ENCODE measurements around the gene HCN4. TPM values are rescaled to one million over a fixed set of nuclear protein-coding genes. Genes with fewer than 3 reads are reported as not detected.

Gene HCN4
- total RNA-seq, 2 experiments from 2014 or later: not detected

DNA sequence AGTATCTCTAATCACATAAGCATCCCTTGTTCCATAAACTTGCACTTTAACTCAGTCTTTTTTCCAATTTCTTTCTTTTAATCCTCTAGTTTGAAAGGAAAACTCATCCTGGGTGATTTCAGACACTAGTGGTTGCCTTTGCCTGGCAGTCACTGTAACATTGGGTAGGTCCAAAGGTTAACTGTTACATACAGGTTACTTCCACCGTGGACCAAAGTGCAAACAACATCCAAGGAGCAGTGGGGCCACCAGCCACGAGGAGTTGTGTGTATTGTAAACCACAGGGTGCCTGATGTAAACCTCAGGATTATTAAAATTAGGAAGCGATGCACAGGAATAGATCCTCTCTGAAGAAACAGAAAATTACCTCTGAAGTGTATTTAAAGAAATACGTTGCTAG lies 75.0 kb downstream of the HCN4 start:
- DNase-seq (no peak), ATAC-seq (ENCODE audit: poor library complexity) (no peak)
- H3K4me3 ChIP-seq (ENCODE audit: low read length): no peak overlapping the region
- ChIA-PET CTCF (no interaction called here), POLR2A (no interaction called here)
- no peak for TF ChIP-seq CTCF (IDR thresholded peaks at IDR 0.05)
- H3K4me3 Mint-ChIP-seq: no peak overlapping the region
- H3K36me3 Mint-ChIP-seq (ENCODE audit: low read depth): peaks cover 20% of the 10 kb centered on the region
- H3K27ac Mint-ChIP-seq: no peak overlapping the region
- no peaks in the 10 kb centered on the region for H3K27me3 Mint-ChIP-seq
- no peaks in the 10 kb centered on the region for H3K9me3 Mint-ChIP-seq
- intact Hi-C loops (cut with DNase I, micrococcal nuclease): no loop called here
- H3K27ac ChIP-seq (ENCODE audit: low read depth in 1 of 2, low read length in 2 of 2): no peak overlapping the region
- H3K27me3 ChIP-seq (ENCODE audit: control insufficient read depth in 1 of 2, insufficient read depth in 2 of 2, low read length in 2 of 2): no peaks in the 10 kb centered on the region
- no peaks in the 10 kb centered on the region for H3K9me3 ChIP-seq (ENCODE audit: control insufficient read depth in 1 of 2, insufficient read depth in 1 of 2, low read length in 2 of 2)
- H3K4me1 Mint-ChIP-seq (ENCODE audit: low read depth): no peaks in the 10 kb centered on the region
- H3K4me1 ChIP-seq (ENCODE audit: insufficient read depth, low read length): no peaks in the 10 kb centered on the region
- no peaks in the 10 kb centered on the region for H3K36me3 ChIP-seq (ENCODE audit: insufficient read depth, low read length)

GRCh38 chr15:73291441-73291840 lies 77.3 kb downstream of the HCN4 start:
- no peak overlapping the region for H3K4me3 ChIP-seq (ENCODE audit: low read length)
- Mint-ChIP-seq H3K36me3 (ENCODE audit: low read depth) (peaks cover 37% of the 10 kb centered on the region), H3K27ac (no peak overlapping the region), H3K4me3 (no peak overlapping the region), H3K27me3 (no peaks in the 10 kb centered on the region), H3K4me1 (ENCODE audit: low read depth) (no peaks in the 10 kb centered on the region), H3K9me3 (no peaks in the 10 kb centered on the region)
- no peaks in the 10 kb centered on the region for H3K36me3 ChIP-seq (ENCODE audit: insufficient read depth, low read length)
- no peak overlapping the region for H3K27ac ChIP-seq (ENCODE audit: low read depth in 1 of 2, low read length in 2 of 2)
- no peaks in the 10 kb centered on the region for H3K27me3 ChIP-seq (ENCODE audit: control insufficient read depth in 1 of 2, insufficient read depth in 2 of 2, low read length in 2 of 2)
- CTCF ChIA-PET: no interaction called here
- no peak for DNase-seq
- TF ChIP-seq CTCF (IDR thresholded peaks at IDR 0.05): no peak
- H3K9me3 ChIP-seq (ENCODE audit: control insufficient read depth in 1 of 2, insufficient read depth in 1 of 2, low read length in 2 of 2): no peaks in the 10 kb centered on the region
- POLR2A ChIA-PET: no interaction called here
- intact Hi-C loops (cut with DNase I, micrococcal nuclease): no loop called here
- ATAC-seq (ENCODE audit: poor library complexity): no peak
- no peaks in the 10 kb centered on the region for H3K4me1 ChIP-seq (ENCODE audit: insufficient read depth, low read length)

GRCh38 chr15:73287019-73287418 lies 81.7 kb downstream of the HCN4 start:
- H3K36me3 Mint-ChIP-seq (ENCODE audit: low read depth): peaks cover 49% of the 10 kb centered on the region
- POLR2A ChIA-PET: no interaction called here
- H3K4me3 ChIP-seq (ENCODE audit: low read length): no peak overlapping the region

More at GRCh38 chr15:73287019-73287418, 81.7 kb downstream of the HCN4 start:
- no peak for TF ChIP-seq CTCF (IDR thresholded peaks at IDR 0.05)
- no peaks in the 10 kb centered on the region for H3K27me3 ChIP-seq (ENCODE audit: control insufficient read depth in 1 of 2, insufficient read depth in 2 of 2, low read length in 2 of 2)
- H3K4me1 ChIP-seq (ENCODE audit: insufficient read depth, low read length): no peaks in the 10 kb centered on the region
- peaks cover 6% of the 10 kb centered on the region for H3K36me3 ChIP-seq (ENCODE audit: insufficient read depth, low read length)
- H3K4me3 Mint-ChIP-seq: no peak overlapping the region
- H3K9me3 Mint-ChIP-seq: no peaks in the 10 kb centered on the region
- intact Hi-C loops (cut with DNase I, micrococcal nuclease): no loop called here
- no peaks in the 10 kb centered on the region for H3K4me1 Mint-ChIP-seq (ENCODE audit: low read depth)
- no peak overlapping the region for H3K27ac ChIP-seq (ENCODE audit: low read depth in 1 of 2, low read length in 2 of 2)
- no peaks in the 10 kb centered on the region for H3K27me3 Mint-ChIP-seq
- H3K9me3 ChIP-seq (ENCODE audit: control insufficient read depth in 1 of 2, insufficient read depth in 1 of 2, low read length in 2 of 2): no peaks in the 10 kb centered on the region
- H3K27ac Mint-ChIP-seq: no peak overlapping the region
- CTCF ChIA-PET: interaction anchor here (0.6 kb wide), 1 partner anchor 405 kb away, joined by 3 read pairs; no protein-coding TSS in a partner anchor
- ATAC-seq (ENCODE audit: poor library complexity) (no peak), DNase-seq (peak in 2 of 14 experiments; percentile 11 to 14)
